ENCODE results near the gene SND1. TPM values are rescaled to one million over a fixed set of nuclear protein-coding genes. Genes with fewer than 3 reads are reported as not detected.

SND1 gene
- total and polyA plus RNA-seq, 4 donors = 59.4 to 214 (median 84.1) TPM

DNA sequence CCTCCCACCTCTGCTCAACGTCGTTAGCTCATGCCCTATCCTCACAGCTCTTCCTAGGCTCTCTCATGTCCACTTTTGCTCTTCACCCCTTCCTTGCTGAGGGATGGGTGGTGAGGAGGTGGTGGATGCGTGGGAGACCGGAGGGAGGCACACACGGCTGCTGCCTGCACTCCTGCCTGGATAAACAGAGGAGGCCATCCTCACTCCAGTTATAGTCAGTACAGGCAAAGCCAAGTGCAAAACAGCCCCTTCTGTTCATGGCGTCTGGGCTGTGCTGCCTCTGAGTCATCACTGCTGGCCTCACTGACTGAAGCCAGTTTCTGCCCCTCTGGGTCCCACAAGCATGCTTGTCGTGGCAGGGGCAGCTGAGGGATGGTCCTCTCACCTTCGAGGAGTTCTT is 411.1 kb downstream of the SND1 start:
- Histone ChIP-seq H3K27ac (ENCODE audit: low read depth in 1 of 2, low read length in 2 of 2) (no peak overlapping the region), H3K4me1 (ENCODE audit: control insufficient read depth in 4 of 4, insufficient read depth in 4 of 4, low read length in 3 of 4) (no peaks in the 10 kb centered on the region), H3K9me3 (ENCODE audit: control insufficient read depth in 4 of 4, low read length in 3 of 4) (no peaks in the 10 kb centered on the region), H3K27me3 (ENCODE audit: control insufficient read depth in 4 of 4, insufficient read depth in 4 of 4, low read length in 3 of 4) (no peaks in the 10 kb centered on the region), H3K4me3 (ENCODE audit: low read depth in 1 of 3, low read length in 3 of 3) (no peak overlapping the region), H3K36me3 (ENCODE audit: control insufficient read depth in 4 of 4, insufficient read depth in 3 of 4, low read depth in 1 of 4, low read length in 3 of 4) (peaks cover 0 to 15% (median 7%) of the 10 kb centered on the region in 4 donors), H3K9ac (ENCODE audit: low read depth in 1 of 2, low read length in 2 of 2) (no peak overlapping the region)
- no peak for DNase-seq (ENCODE audit: low spot score)
- TF ChIP-seq HNF4A (conservative IDR thresholded peaks at IDR 0.05) (no peak), FOXA1 (IDR thresholded peaks at IDR 0.05) (no peak), TAF1 (conservative IDR thresholded peaks at IDR 0.05) (no peak), YY1 (IDR thresholded peaks at IDR 0.05) (no peak), FOXA2 (IDR thresholded peaks at IDR 0.05) (no peak), GABPA (IDR thresholded peaks at IDR 0.05 in 1 of 2, conservative IDR thresholded peaks at IDR 0.05 in 1 of 2) (no peak), EGR1 (IDR thresholded peaks at IDR 0.05; ENCODE audit: low read depth in 2 of 2) (no peak), JUND (IDR thresholded peaks at IDR 0.05) (no peak), RXRA (IDR thresholded peaks at IDR 0.05) (no peak), NR2F2 (IDR thresholded peaks at IDR 0.05) (no peak), REST (IDR thresholded peaks at IDR 0.05) (no peak), ATF3 (IDR thresholded peaks at IDR 0.05) (no peak), HNF4G (IDR thresholded peaks at IDR 0.05) (no peak), CTCF (IDR thresholded peaks at IDR 0.05; ENCODE audit: low read depth, low read length, missing input control) (no peak), SP1 (IDR thresholded peaks at IDR 0.05) (no peak)
- TF ChIP-seq, protein P1, sequence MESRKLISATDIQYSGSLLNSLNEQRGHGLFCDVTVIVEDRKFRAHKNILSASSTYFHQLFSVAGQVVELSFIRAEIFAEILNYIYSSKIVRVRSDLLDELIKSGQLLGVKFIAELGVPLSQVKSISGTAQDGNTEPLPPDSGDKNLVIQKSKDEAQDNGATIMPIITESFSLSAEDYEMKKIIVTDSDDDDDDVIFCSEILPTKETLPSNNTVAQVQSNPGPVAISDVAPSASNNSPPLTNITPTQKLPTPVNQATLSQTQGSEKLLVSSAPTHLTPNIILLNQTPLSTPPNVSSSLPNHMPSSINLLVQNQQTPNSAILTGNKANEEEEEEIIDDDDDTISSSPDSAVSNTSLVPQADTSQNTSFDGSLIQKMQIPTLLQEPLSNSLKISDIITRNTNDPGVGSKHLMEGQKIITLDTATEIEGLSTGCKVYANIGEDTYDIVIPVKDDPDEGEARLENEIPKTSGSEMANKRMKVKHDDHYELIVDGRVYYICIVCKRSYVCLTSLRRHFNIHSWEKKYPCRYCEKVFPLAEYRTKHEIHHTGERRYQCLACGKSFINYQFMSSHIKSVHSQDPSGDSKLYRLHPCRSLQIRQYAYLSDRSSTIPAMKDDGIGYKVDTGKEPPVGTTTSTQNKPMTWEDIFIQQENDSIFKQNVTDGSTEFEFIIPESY (IDR thresholded peaks at IDR 0.05) = no peak
- TF ChIP-seq, protein P2, sequence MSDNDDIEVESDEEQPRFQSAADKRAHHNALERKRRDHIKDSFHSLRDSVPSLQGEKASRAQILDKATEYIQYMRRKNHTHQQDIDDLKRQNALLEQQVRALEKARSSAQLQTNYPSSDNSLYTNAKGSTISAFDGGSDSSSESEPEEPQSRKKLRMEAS (IDR thresholded peaks at IDR 0.05) = no peak
- WGBS = 97% methylated on average over 8 of the region's 8 CpGs

GRCh38 chr7:128065872-128066271 is 413.9 kb downstream of the SND1 start:
- Histone ChIP-seq H3K9me3 (ENCODE audit: control insufficient read depth in 4 of 4, low read length in 3 of 4) (no peaks in the 10 kb centered on the region), H3K36me3 (ENCODE audit: control insufficient read depth in 4 of 4, insufficient read depth in 3 of 4, low read depth in 1 of 4, low read length in 3 of 4) (peaks cover 0 to 15% (median 5%) of the 10 kb centered on the region in 4 donors), H3K4me3 (ENCODE audit: low read depth in 1 of 3, low read length in 3 of 3) (no peak overlapping the region), H3K4me1 (ENCODE audit: control insufficient read depth in 4 of 4, insufficient read depth in 4 of 4, low read length in 3 of 4) (no peaks in the 10 kb centered on the region), H3K27me3 (ENCODE audit: control insufficient read depth in 4 of 4, insufficient read depth in 4 of 4, low read length in 3 of 4) (no peaks in the 10 kb centered on the region), H3K9ac (ENCODE audit: low read depth in 1 of 2, low read length in 2 of 2) (no peak overlapping the region), H3K27ac (ENCODE audit: low read depth in 1 of 2, low read length in 2 of 2) (no peak overlapping the region)
- WGBS = 84% methylated on average over 7 of the region's 7 CpGs
- no peak for DNase-seq (ENCODE audit: low spot score)
- TF ChIP-seq TAF1 (conservative IDR thresholded peaks at IDR 0.05) = no peak
- TF ChIP-seq RAD21 (IDR thresholded peaks at IDR 0.05) = no peak
- TF ChIP-seq, protein P1 (IDR thresholded peaks at IDR 0.05) = no peak
- TF ChIP-seq HNF4G (IDR thresholded peaks at IDR 0.05) = no peak
- TF ChIP-seq, protein P2 (IDR thresholded peaks at IDR 0.05) = no peak
- no peak for TF ChIP-seq RXRA (IDR thresholded peaks at IDR 0.05)
- TF ChIP-seq FOXA2 (IDR thresholded peaks at IDR 0.05) = no peak
- no peak for TF ChIP-seq GABPA (IDR thresholded peaks at IDR 0.05 in 1 of 2, conservative IDR thresholded peaks at IDR 0.05 in 1 of 2)
- TF ChIP-seq ATF3 (IDR thresholded peaks at IDR 0.05) = no peak
- no peak for TF ChIP-seq YY1 (IDR thresholded peaks at IDR 0.05)
- no peak for TF ChIP-seq CTCF (IDR thresholded peaks at IDR 0.05; ENCODE audit: low read depth, low read length, missing input control)

Measured in liver (tissue), 9 donors.